IMR-90 (cell line): ENCODE measurements around the gene CGB7. TPM values are rescaled to one million over a fixed set of nuclear protein-coding genes. Genes with fewer than 3 reads are reported as not detected.

ENCODE experiments used
- ATAC-seq: fragments of 200-7000 bp; cut with Tn5 transposase; 2 replicates; pipeline ENCODE4 v1.9.1; 2020; ENCODE audit warnings: low read depth, mild to moderate bottlenecking, moderate library complexity
- BruUV-seq: library from RNA; stranded (reverse); fragments of 400-500 nt; replicated peaks from 2 replicates; lab custom pipeline; 2021; lab: Mats Ljungman, UMichigan
- CTCF ChIA-PET: fragments of 300-600 bp; formaldehyde crosslinking; extraction: SDS; loops from one replicate; lab custom pipeline; 2021; ENCODE audit warnings: antibody characterized with exemption; lab: Yijun Ruan, JAX
- POLR2A ChIA-PET: fragments of 300-600 bp; sonication (Branson Sonifier 250); formaldehyde crosslinking; loops from one replicate; lab custom pipeline; 2022; ENCODE audit warnings: antibody characterized with exemption; ENCODE audit not compliant: unreplicated experiment; lab: Charles Lee
- DNase-seq: peaks from one replicate; pipeline ENCODE4 v3.0.0; 2013
- H2AFZ ChIP-seq: replicated peaks from 2 replicates; pipeline ENCODE3; 2013; ENCODE audit warnings: low read length, mild to moderate bottlenecking; ENCODE audit not compliant: poor library complexity
- H2AK5ac ChIP-seq: 2 replicates; pipeline ENCODE4 v1.6.1; 2013; ENCODE audit warnings: low read depth, low read length, inconsistent platforms
- H2AK9ac ChIP-seq: replicated peaks from 2 replicates; pipeline ENCODE3; 2013; ENCODE audit warnings: mild to moderate bottlenecking, low read depth, low read length, moderate library complexity; ENCODE audit not compliant: poor library complexity
- H2BK120ac ChIP-seq: 2 replicates; pipeline ENCODE4 v1.6.1; 2013; ENCODE audit warnings: low read depth, low read length, inconsistent platforms
- H2BK15ac ChIP-seq: 3 replicates; pipeline ENCODE4 v1.6.1; 2013; ENCODE audit warnings: low read depth, low read length, inconsistent platforms
- H2BK20ac ChIP-seq: 2 replicates; pipeline ENCODE4 v1.6.1; 2013; ENCODE audit warnings: low read depth, mild to moderate bottlenecking, inconsistent platforms, low read length, moderate library complexity
- H2BK5ac ChIP-seq: 2 replicates; pipeline ENCODE4 v1.6.1; 2013; ENCODE audit warnings: mild to moderate bottlenecking, low read depth, low read length, inconsistent platforms; ENCODE audit not compliant: poor library complexity, severe bottlenecking
- H3K14ac ChIP-seq: replicated peaks from 2 replicates; pipeline ENCODE4 v1.6.1; 2013; ENCODE audit warnings: low read depth, low read length, inconsistent platforms
- H3K18ac ChIP-seq: 2 replicates; pipeline ENCODE4 v1.6.1; 2013; ENCODE audit warnings: low read depth, low read length, control low read depth
- H3K23ac ChIP-seq: 2 replicates; pipeline ENCODE4 v1.6.1; 2013; ENCODE audit warnings: low read depth, low read length, inconsistent platforms
- H3K27ac ChIP-seq: 2 replicates; pipeline ENCODE4 v1.5.1; 2013; ENCODE audit warnings: mild to moderate bottlenecking, control low read depth, low read length; ENCODE audit not compliant: insufficient read depth
- H3K27me3 ChIP-seq: 2 replicates; pipeline ENCODE4 v1.6.1; 2013; ENCODE audit warnings: low read length; ENCODE audit not compliant: control insufficient read depth, insufficient read depth
- H3K36me3 ChIP-seq: 2 replicates; pipeline ENCODE4 v1.6.1; 2013; ENCODE audit warnings: low read length, mixed read lengths; ENCODE audit not compliant: control insufficient read depth, insufficient read depth
- H3K4ac ChIP-seq: 2 replicates; pipeline ENCODE4 v1.6.1; 2013; ENCODE audit warnings: low read depth, low read length, inconsistent platforms
- H3K4me1 ChIP-seq: 2 replicates; pipeline ENCODE4 v1.6.1; 2013; ENCODE audit warnings: low read length, mixed read lengths; ENCODE audit not compliant: control insufficient read depth, insufficient read depth
- H3K4me2 ChIP-seq: 2 replicates; pipeline ENCODE4 v1.6.1; 2013; ENCODE audit warnings: low read depth, mild to moderate bottlenecking, control low read depth, low read length, moderate library complexity
- H3K4me3 ChIP-seq: 2 replicates; pipeline ENCODE4 v1.5.1; 2013; ENCODE audit warnings: low read depth, mild to moderate bottlenecking, control low read depth, low read length, moderate library complexity; ENCODE audit not compliant: insufficient read depth
- H3K56ac ChIP-seq: 2 replicates; pipeline ENCODE4 v1.6.1; 2013; ENCODE audit warnings: low read length, inconsistent platforms; ENCODE audit not compliant: insufficient read depth; ENCODE audit errors: extremely low read depth
- H3K79me1 ChIP-seq, 2 experiments: 2 replicates each; pipeline ENCODE4 v1.6.1; 2013; ENCODE audit warnings: low read length in 2 of 2, inconsistent platforms in 1 of 2, low read depth in 1 of 2
- H3K9ac ChIP-seq: 2 replicates; pipeline ENCODE4 v1.6.1; 2013; ENCODE audit warnings: low read depth, low read length, control low read depth
- H3K9me1 ChIP-seq: 2 replicates; pipeline ENCODE4 v1.6.1; 2013; ENCODE audit warnings: low read length, inconsistent platforms; ENCODE audit not compliant: insufficient read depth
- H3K9me3 ChIP-seq: 2 replicates; pipeline ENCODE4 v1.6.1; 2013; ENCODE audit warnings: low read length; ENCODE audit not compliant: control insufficient read depth, insufficient read depth
- H4K20me1 ChIP-seq: 2 replicates; pipeline ENCODE4 v1.6.1; 2013; ENCODE audit warnings: low read length, inconsistent platforms; ENCODE audit not compliant: insufficient read depth
- H4K5ac ChIP-seq: 2 replicates; pipeline ENCODE4 v1.6.1; 2013; ENCODE audit warnings: mild to moderate bottlenecking, low read depth, low read length, control low read depth
- H4K8ac ChIP-seq, 2 experiments: 2 replicates each; pipeline ENCODE4 v1.6.1; 2013; ENCODE audit warnings: low read depth in 2 of 2, low read length in 2 of 2, control low read depth in 1 of 2, inconsistent platforms in 1 of 2
- H4K91ac ChIP-seq: 2 replicates; pipeline ENCODE4 v1.6.1; 2013; ENCODE audit warnings: low read depth, low read length, inconsistent platforms; ENCODE audit not compliant: insufficient read depth
- BHLHE40 ChIP-seq: fragments of 150-350 bp; IDR thresholded peaks from 2 replicates; pipeline ENCODE4 v1.6.1; 2016; ENCODE audit warnings: mild to moderate bottlenecking, low read depth, low read length
- FOS ChIP-seq: fragments of 150-350 bp; IDR thresholded peaks from 2 replicates; pipeline ENCODE4 v1.6.1; 2016; ENCODE audit warnings: low read depth, low read length
- RAD21 ChIP-seq: IDR thresholded peaks from 2 replicates; pipeline ENCODE4 v1.6.1; 2012; ENCODE audit warnings: low read length, improper control_type of control experiment
- WGBS, 2 experiments: methylation state at CpG; one replicate each; pipeline versions ENCODE4 v1.1.5 to v1.1.7; 2013; ENCODE audit warnings: missing lambda C conversion rate in 2 of 2; ENCODE audit not compliant: insufficient read length in 1 of 2; ENCODE audit errors: extremely low coverage in 2 of 2; 5-methylcytosine and 5-hydroxymethylcytosine counted together
- dilution Hi-C: fragments of 300-500 bp; cut with HindIII; formaldehyde crosslinking; loops from one replicate; pipeline ENCODE4 v1.14.3; 2018; ENCODE audit warnings: low sequenced_read_pairs; ENCODE audit not compliant: unreplicated experiment
- in situ Hi-C: fragments of 300-500 bp; cut with MboI; formaldehyde crosslinking; loops from 3 replicates; pipeline ENCODE4 v1.14.3; 2019; ENCODE audit warnings: low sequenced_read_pairs, inconsistent platforms, mixed read lengths
- intact Hi-C: fragments of 100-400 bp; cut with micrococcal nuclease; formaldehyde crosslinking; loops from 2 replicates; pipeline ENCODE4 v1.10.0; 2022
- polyA plus RNA-seq, 3 experiments: library from polyadenylated mRNA; depleted of rRNA; stranded (reverse); fragments of >200 nt; gene quantifications; 2 replicates each; pipeline ENCODE4 v1.2.3, GENCODE V29; 2012; ENCODE audit warnings: low replicate concordance in 1 of 3
- total RNA-seq: library from RNA; depleted of rRNA; stranded (reverse); fragments of >200 nt; gene quantifications from 2 replicates; pipeline ENCODE4 v1.2.3, GENCODE V29; 2012

CGB7 gene
- total and polyA plus RNA-seq, 2 of the 4 experiments (the other 2 are of a cell fraction) = 1.7 TPM; not detected in 1

GRCh38 chr19:49020931-49021895 lies 36.3 kb downstream of the CGB7 start:
- Histone ChIP-seq H3K27ac (no peak overlapping the region), H3K56ac (no peak overlapping the region), H3K9me1 (0 out of 2 replicates have a peak, but pooled peaks cover 3% of the 10 kb centered on the region), H2BK5ac (no peak overlapping the region), H3K79me1 (no peaks in the 10 kb centered on the region; a peak in 1 of 4 replicates), H3K27me3 (peaks cover 2% of the 10 kb centered on the region; the same call in 1 of the 2 replicates), H2BK15ac (0 out of 3 replicates have a peak overlapping the region, but pooled peaks have one; percentile 43), H2AK9ac (peak overlapping the region; percentile 37), H2AFZ (peak overlapping the region; percentile 27), H3K36me3 (peaks cover under 1% of the 10 kb centered on the region; the same call in 1 of the 2 replicates), H2BK120ac (no peak overlapping the region), H3K4me1 (peaks cover 9% of the 10 kb centered on the region; the same call in 1 of the 2 replicates), H4K8ac (peak overlapping the region in 1 of 2 experiments; percentile 25; a peak in 1 of 4 replicates), H3K23ac (no peak overlapping the region; the same call in 1 of the 2 replicates), H3K4me2 (no peak overlapping the region), H3K18ac (no peak overlapping the region), H4K91ac (no peak overlapping the region), H4K5ac (no peak overlapping the region), H3K9me3 (no peaks in the 10 kb centered on the region), H2AK5ac (peak overlapping the region; percentile 78), H3K9ac (no peak overlapping the region), H3K4ac (peak overlapping the region; percentile 2; the same call in 1 of the 2 replicates), H3K4me3 (no peak overlapping the region), H4K20me1 (no peaks in the 10 kb centered on the region), H3K14ac (no peak overlapping the region), H2BK20ac (0 out of 2 replicates have a peak overlapping the region, but pooled peaks have one; percentile 20)
- dilution Hi-C loops (no loop called here), intact Hi-C loops (no loop called here), in situ Hi-C loops (no loop called here)
- ChIA-PET POLR2A (no interaction called here), CTCF (no interaction called here)
- DNase-seq (peak; percentile 25), ATAC-seq (no peak)
- 45% methylated on average over 4 of the region's 16 CpGs; no CpG with 5 or more reads in 1 of the 2 experiments for WGBS, 2 experiments
- BruUV-seq = no TSS peak
- 0 out of 2 replicates have a peak, but pooled peaks have one; percentile 8 for TF ChIP-seq FOS
- TF ChIP-seq RAD21 = no peak
- 0 out of 2 replicates have a peak, but pooled peaks have one; percentile 14 for TF ChIP-seq BHLHE40
